ENCODE results near the gene YJU2.

DNA sequence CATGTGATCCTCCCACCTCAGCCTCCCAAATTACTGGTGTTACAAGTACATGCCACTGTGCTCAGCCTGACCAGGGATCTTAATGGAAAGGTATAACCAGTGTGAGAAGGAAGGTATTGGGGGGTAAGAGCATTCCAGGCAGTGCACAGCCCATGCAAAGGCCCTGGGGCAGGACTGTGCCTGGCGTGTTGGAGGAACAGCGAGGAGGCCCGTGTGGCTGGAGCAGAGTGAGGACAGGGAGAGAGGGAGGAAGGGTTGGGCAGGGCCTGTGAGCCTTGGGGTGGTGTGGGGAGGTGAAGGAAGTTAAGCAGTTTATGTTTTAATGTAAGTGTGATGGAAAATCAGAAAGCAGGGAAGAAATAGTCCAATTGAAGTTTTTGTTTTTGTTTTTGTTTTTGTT lies 53.7 kb downstream of the YJU2 start:
- TF ChIP-seq, protein P1, sequence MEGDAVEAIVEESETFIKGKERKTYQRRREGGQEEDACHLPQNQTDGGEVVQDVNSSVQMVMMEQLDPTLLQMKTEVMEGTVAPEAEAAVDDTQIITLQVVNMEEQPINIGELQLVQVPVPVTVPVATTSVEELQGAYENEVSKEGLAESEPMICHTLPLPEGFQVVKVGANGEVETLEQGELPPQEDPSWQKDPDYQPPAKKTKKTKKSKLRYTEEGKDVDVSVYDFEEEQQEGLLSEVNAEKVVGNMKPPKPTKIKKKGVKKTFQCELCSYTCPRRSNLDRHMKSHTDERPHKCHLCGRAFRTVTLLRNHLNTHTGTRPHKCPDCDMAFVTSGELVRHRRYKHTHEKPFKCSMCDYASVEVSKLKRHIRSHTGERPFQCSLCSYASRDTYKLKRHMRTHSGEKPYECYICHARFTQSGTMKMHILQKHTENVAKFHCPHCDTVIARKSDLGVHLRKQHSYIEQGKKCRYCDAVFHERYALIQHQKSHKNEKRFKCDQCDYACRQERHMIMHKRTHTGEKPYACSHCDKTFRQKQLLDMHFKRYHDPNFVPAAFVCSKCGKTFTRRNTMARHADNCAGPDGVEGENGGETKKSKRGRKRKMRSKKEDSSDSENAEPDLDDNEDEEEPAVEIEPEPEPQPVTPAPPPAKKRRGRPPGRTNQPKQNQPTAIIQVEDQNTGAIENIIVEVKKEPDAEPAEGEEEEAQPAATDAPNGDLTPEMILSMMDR (IDR thresholded peaks at IDR 0.05) = no peak
- TF ChIP-seq POLR2AphosphoS5 (IDR thresholded peaks at IDR 0.05) = no peak

Data from upper lobe of left lung (tissue), 4 donors.